Liver (tissue), 9 donors: ENCODE data around the gene SLC26A11. TPM values are rescaled to one million over a fixed set of nuclear protein-coding genes. Genes with fewer than 3 reads are reported as not detected.

ENCODE experiments used
- DNase-seq: peaks from one replicate; pipeline ENCODE4 v3.0.0-alpha.2; 2017; ENCODE audit warnings: low spot score
- H3K27ac ChIP-seq, 2 donors: one replicate each; pipeline ENCODE4 v1.7.0; 2013; ENCODE audit warnings: inconsistent platforms in 2 of 2, low read length in 2 of 2, control low read depth in 1 of 2, low read depth in 1 of 2, mild to moderate bottlenecking in 1 of 2
- H3K27me3 ChIP-seq, 4 donors: one replicate each; pipeline versions ENCODE4 v1.6.1 to v1.7.0; 2013; ENCODE audit warnings: low read length in 3 of 4, inconsistent platforms in 1 of 4, mild to moderate bottlenecking in 1 of 4, moderate library complexity in 1 of 4; ENCODE audit not compliant: control insufficient read depth in 4 of 4, insufficient read depth in 4 of 4
- H3K36me3 ChIP-seq, 4 donors: one replicate each; pipeline versions ENCODE4 v1.6.1 to v1.7.0; 2013; ENCODE audit warnings: low read length in 3 of 4, mild to moderate bottlenecking in 3 of 4, low read depth in 1 of 4, moderate library complexity in 1 of 4; ENCODE audit not compliant: control insufficient read depth in 4 of 4, insufficient read depth in 3 of 4
- H3K4me1 ChIP-seq, 4 donors: one replicate each; pipeline versions ENCODE4 v1.6.1 to v1.7.0; 2013; ENCODE audit warnings: low read length in 3 of 4, mild to moderate bottlenecking in 3 of 4, moderate library complexity in 1 of 4; ENCODE audit not compliant: control insufficient read depth in 4 of 4, insufficient read depth in 4 of 4
- H3K4me3 ChIP-seq, 3 donors: one replicate each; pipeline versions ENCODE4 v1.6.1 to v1.7.0; 2013; ENCODE audit warnings: low read length in 3 of 3, control low read depth in 1 of 3, low read depth in 1 of 3, mild to moderate bottlenecking in 1 of 3
- H3K9ac ChIP-seq, 2 donors: one replicate each; pipeline ENCODE4 v1.7.0; 2013; ENCODE audit warnings: low read length in 2 of 2, mild to moderate bottlenecking in 2 of 2, moderate library complexity in 2 of 2, control low read depth in 1 of 2, low read depth in 1 of 2
- H3K9me3 ChIP-seq, 4 donors: one replicate each; pipeline versions ENCODE4 v1.6.1 to v1.7.0; 2013; ENCODE audit warnings: low read length in 3 of 4; ENCODE audit not compliant: control insufficient read depth in 4 of 4
- EGR1 ChIP-seq, 2 donors: IDR thresholded peaks; 2 replicates each; pipeline ENCODE4 v1.6.1; 2016 to 2018; ENCODE audit warnings: antibody characterized with exemption in 2 of 2, low read depth in 2 of 2
- FOXA1 ChIP-seq: IDR thresholded peaks from 2 replicates; pipeline ENCODE4 v1.6.1; 2016; ENCODE audit warnings: antibody characterized with exemption
- FOXA2 ChIP-seq: IDR thresholded peaks from 2 replicates; pipeline ENCODE4 v1.6.1; 2016; ENCODE audit warnings: antibody characterized with exemption
- HNF4A ChIP-seq, 2 donors: conservative IDR thresholded peaks; 2 replicates each; pipeline ENCODE4 v1.6.1; 2016; ENCODE audit warnings: antibody characterized with exemption in 2 of 2, mild to moderate bottlenecking in 2 of 2
- HNF4G ChIP-seq: IDR thresholded peaks from 2 replicates; pipeline ENCODE4 v1.6.1; 2016; ENCODE audit warnings: antibody characterized with exemption
- JUND ChIP-seq, 2 donors: IDR thresholded peaks; 2 replicates each; pipeline ENCODE4 v1.6.1; 2016; ENCODE audit warnings: antibody characterized with exemption in 2 of 2
- RXRA ChIP-seq, 2 donors: IDR thresholded peaks; 2 replicates each; pipeline ENCODE4 v1.6.1; 2017 to 2018; ENCODE audit warnings: antibody characterized with exemption in 2 of 2, mild to moderate bottlenecking in 1 of 2
- SP1 ChIP-seq: IDR thresholded peaks from 2 replicates; pipeline ENCODE4 v1.6.1; 2018; ENCODE audit warnings: antibody characterized with exemption, mild to moderate bottlenecking
- YY1 ChIP-seq: IDR thresholded peaks from 2 replicates; pipeline ENCODE4 v1.6.1; 2016; ENCODE audit warnings: antibody characterized with exemption, mild to moderate bottlenecking
- WGBS: extraction: QIAGEN DNeasy Blood & Tissue Kit; methylation state at CpG from one replicate; pipeline ENCODE4 v1.1.7; 2013; 5-methylcytosine and 5-hydroxymethylcytosine counted together
- polyA plus RNA-seq, 2 donors: library from polyadenylated mRNA; stranded (reverse) in 1 of 2; unstranded in 1 of 2; fragments of 200-250 nt in 1 of 2; fragments of >200 nt in 1 of 2; fragmentation: Nextera tagmentation in 1 of 2; extraction: Ambion mirVana in 1 of 2; gene quantifications; one replicate each; pipeline versions ENCODE4 v1.2.1 to v1.2.3, GENCODE V29; 2013 to 2015
- total RNA-seq, 2 donors: library from RNA; depleted of rRNA; stranded (reverse); fragments of >200 nt; gene quantifications; one replicate each; pipeline ENCODE4 v1.2.3, GENCODE V29; 2014
- TF ChIP-seq, protein P1 (sequence below): IDR thresholded peaks from 2 replicates; pipeline ENCODE4 v1.6.1; 2016; ENCODE audit warnings: antibody characterized with exemption, mild to moderate bottlenecking
- TF ChIP-seq, protein P2 (sequence below): IDR thresholded peaks from 2 replicates; pipeline ENCODE4 v1.6.1; 2016; ENCODE audit warnings: antibody characterized with exemption
- donor health status: healthy.
- donor health status: healthy.
- donor health status: healthy.
- donor health status: healthy.
- donor health status: healthy.

SLC26A11 gene
- total and polyA plus RNA-seq, 4 donors = 3.3 to 8.2 (median 5.6) TPM

DNA sequence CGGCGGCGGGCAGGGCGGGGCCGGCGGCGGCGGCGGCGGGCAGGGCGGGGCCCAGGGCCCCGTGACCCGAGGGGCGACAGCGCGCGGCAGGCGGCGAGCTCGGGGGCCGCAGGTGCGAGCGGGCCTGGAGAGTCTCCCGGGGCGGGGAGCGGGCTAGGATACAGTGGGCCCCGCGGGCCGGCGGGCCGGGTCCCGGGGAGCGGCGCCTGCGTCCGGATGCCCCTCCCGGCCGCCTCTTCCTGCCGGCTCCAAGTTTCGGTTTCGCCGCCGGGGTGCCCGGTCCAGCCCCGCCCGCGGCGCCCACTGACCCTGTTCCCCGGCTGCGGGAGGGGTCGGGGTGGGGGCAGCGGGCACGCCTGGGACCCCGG, 40.5 kb downstream of the SLC26A11 start, which contains the start of gene RNF213:
TSS of gene RNF213 (plus strand) at position 62 of the 368 bp plus-strand sequence. CDS start 2,830 bp downstream, outside the sequence.
- H3K27me3 ChIP-seq = no peaks in the 10 kb centered on the region
- peaks cover 14 to 40% (median 33%) of the 10 kb centered on the region in 4 donors for H3K4me1 ChIP-seq
- H3K9me3 ChIP-seq = no peaks in the 10 kb centered on the region
- peak within 1 kb of the TSS; percentile 99 to 100 for H3K27ac ChIP-seq
- H3K9ac ChIP-seq = peak within 1 kb of the TSS; percentile 69 to 94
- peak within 1 kb of the TSS; percentile 78 to 97 (median 92) for H3K4me3 ChIP-seq
- peak; percentile 55 for DNase-seq
- TF ChIP-seq RXRA (IDR thresholded peaks at IDR 0.05) (no peak), JUND (IDR thresholded peaks at IDR 0.05) (no peak), EGR1 (IDR thresholded peaks at IDR 0.05; ENCODE audit: low read depth in 2 of 2) (no peak), HNF4G (no peak)
- TF ChIP-seq, protein P1, sequence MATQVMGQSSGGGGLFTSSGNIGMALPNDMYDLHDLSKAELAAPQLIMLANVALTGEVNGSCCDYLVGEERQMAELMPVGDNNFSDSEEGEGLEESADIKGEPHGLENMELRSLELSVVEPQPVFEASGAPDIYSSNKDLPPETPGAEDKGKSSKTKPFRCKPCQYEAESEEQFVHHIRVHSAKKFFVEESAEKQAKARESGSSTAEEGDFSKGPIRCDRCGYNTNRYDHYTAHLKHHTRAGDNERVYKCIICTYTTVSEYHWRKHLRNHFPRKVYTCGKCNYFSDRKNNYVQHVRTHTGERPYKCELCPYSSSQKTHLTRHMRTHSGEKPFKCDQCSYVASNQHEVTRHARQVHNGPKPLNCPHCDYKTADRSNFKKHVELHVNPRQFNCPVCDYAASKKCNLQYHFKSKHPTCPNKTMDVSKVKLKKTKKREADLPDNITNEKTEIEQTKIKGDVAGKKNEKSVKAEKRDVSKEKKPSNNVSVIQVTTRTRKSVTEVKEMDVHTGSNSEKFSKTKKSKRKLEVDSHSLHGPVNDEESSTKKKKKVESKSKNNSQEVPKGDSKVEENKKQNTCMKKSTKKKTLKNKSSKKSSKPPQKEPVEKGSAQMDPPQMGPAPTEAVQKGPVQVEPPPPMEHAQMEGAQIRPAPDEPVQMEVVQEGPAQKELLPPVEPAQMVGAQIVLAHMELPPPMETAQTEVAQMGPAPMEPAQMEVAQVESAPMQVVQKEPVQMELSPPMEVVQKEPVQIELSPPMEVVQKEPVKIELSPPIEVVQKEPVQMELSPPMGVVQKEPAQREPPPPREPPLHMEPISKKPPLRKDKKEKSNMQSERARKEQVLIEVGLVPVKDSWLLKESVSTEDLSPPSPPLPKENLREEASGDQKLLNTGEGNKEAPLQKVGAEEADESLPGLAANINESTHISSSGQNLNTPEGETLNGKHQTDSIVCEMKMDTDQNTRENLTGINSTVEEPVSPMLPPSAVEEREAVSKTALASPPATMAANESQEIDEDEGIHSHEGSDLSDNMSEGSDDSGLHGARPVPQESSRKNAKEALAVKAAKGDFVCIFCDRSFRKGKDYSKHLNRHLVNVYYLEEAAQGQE = no peak
- no peaks in the 10 kb centered on the region for H3K36me3 ChIP-seq
- under 1% methylated on average over 49 of the region's 54 CpGs for WGBS

DNA sequence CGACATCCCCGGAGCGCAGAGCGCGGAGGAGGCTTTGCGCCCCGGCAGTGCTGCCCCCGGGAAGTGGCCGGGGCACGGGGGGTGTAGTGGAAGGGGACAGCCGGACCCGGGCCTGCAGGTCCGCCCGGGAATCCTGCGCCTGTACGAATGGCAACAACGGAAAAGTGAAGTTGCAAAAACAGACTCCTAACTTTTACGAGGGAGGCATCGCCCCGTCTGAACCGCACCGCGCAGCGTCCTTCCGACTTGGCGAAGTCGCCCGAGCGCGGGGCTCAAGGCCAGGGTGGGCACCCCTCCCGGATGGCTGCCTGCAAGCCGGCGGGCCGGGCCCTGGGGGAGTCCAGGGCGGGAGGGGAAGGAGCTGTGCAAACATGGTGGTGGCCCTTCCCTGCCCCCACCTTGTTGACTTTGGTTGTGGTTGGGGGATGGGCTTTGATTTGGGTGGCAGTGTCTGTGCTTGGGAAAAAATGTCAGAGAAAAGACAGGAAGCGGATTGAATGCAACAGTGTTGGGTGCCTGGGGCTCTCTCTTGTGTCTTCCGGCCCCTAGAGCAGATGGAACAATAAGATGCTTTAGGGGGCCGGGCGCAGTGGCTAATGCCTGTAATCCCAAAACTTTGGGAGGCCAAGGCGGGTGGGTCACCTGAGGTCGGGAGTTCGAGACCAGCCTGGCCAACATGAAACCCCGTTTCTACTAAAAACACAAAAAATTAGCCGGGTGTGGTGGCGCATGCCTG, 41.1 kb downstream of the SLC26A11 start:
- Histone ChIP-seq H3K9me3 (no peaks in the 10 kb centered on the region), H3K9ac (peak overlapping the region; percentile 69 to 94), H3K27me3 (no peaks in the 10 kb centered on the region), H3K4me3 (peak overlapping the region; percentile 78 to 97 (median 92)), H3K4me1 (peaks cover 14 to 40% (median 33%) of the 10 kb centered on the region in 4 donors), H3K36me3 (peaks cover 0 to 2% (median 0%) of the 10 kb centered on the region in 4 donors), H3K27ac (peak overlapping the region; percentile 99 to 100)
- peak; percentile 53 for DNase-seq
- WGBS = 6% methylated on average over 45 of the region's 45 CpGs
- TF ChIP-seq HNF4A (conservative IDR thresholded peaks at IDR 0.05) (no peak), FOXA2 (peak; percentile 87), YY1 (peak; percentile 82), SP1 (peak; percentile 37), FOXA1 (peak; percentile 76)
- TF ChIP-seq, protein P2, sequence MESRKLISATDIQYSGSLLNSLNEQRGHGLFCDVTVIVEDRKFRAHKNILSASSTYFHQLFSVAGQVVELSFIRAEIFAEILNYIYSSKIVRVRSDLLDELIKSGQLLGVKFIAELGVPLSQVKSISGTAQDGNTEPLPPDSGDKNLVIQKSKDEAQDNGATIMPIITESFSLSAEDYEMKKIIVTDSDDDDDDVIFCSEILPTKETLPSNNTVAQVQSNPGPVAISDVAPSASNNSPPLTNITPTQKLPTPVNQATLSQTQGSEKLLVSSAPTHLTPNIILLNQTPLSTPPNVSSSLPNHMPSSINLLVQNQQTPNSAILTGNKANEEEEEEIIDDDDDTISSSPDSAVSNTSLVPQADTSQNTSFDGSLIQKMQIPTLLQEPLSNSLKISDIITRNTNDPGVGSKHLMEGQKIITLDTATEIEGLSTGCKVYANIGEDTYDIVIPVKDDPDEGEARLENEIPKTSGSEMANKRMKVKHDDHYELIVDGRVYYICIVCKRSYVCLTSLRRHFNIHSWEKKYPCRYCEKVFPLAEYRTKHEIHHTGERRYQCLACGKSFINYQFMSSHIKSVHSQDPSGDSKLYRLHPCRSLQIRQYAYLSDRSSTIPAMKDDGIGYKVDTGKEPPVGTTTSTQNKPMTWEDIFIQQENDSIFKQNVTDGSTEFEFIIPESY = no peak
- TF ChIP-seq, protein P1 = no peak
